Measurements from ENCODE around the gene KCTD11.

KCTD11 gene

DNA sequence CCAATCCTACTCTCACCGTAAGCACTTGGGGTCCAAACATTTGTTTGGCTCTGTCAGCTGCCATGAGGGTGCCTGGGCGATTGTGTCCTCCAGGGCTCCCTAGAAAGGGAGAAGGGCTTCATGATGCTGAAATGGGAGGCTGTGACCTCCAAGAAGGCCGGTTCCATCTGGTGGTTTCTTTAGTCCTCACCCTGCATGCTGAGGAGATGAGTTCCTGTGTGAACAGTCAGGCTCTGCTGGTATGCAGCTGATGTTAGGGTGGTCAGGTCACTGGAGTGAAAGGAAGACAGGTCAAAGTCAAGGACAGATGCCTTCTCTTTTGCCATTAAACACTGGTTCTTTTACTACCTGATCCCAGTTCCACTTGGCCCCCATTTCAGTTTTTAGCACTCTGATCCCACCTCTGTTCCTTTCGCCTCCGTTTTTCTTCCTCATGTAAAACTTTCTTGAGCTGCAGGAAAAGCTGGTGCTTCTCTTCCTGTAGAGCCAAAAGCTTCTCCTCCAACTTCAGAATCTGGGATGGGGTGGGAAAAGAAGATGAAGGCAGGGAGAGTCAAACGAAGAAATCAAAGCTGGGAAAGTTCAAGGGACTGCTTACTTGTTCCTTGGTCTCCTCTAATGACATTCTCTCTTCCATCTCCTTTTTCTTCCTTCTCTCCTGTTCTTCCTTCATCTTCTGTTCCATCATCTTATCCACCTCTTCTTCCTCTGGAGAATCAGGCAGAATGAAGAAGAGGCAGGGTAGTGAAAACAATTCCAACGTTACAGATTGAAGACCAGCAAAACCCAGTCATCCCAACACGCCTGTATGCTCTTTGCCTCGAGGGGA, 37.9 kb upstream of the KCTD11 start:
- ChIA-PET CTCF (interaction anchor here (1.0 to 4.2 kb wide), 7 partner anchors 8 to 41 kb away, joined by 3 to 32 read pairs (median 4); partner anchors contain the start of gene TMEM95), POLR2A (interaction anchor here (1.7 to 1.9 kb wide), 2 partner anchors 15 to 90 kb away, joined by 4 to 5 read pairs; partner anchors contain the start of genes NEURL4 and TMEM256)

DNA sequence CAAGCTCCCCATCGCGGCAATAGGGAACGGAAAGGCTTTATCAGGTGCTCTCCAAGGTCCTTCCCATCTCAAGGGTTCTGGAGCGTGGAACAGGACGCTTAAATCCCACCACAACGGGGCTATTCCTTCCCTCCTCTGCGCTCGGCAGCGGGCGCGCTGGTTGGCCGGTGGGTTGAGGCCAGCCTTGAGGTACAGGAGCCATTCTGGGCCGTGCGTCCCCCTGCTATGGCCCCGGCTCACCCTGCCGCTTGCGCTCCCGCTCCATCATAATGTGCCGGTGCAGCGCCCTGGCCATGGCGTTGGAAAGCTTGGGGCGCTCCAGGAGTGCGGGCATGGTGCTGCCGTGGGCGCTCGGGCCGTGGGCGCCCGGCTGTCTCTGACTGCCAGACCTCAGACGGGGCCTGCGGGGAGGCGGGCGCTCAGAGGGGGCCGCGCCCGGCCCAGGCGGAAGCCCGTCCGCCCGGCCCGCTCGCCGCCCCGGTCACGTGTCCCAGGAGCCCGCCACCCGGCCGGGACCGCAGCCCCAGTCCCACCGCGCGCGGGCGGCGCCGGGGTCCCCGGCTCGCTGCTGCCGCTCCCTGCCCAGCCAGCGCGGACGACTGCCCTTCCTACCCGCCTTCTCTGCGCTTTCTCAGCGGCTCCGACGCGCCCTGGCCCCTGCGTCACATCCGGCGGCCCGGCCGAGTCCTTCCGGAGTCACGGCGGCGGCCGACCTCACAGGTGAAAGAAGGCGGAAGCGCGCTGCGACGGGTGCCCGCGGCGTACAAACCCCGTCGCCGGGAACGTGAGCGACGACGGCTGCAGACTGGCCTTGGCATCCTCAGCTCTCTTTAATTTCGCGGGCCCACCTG, 37.0 kb upstream of the KCTD11 start, which contains the start of gene GPS2:
GPS2 (minus strand) TSS at position 642 of the 851 bp plus-strand sequence; CDS start at position 334, 308 bp downstream.
- TF ChIP-seq, protein P1, sequence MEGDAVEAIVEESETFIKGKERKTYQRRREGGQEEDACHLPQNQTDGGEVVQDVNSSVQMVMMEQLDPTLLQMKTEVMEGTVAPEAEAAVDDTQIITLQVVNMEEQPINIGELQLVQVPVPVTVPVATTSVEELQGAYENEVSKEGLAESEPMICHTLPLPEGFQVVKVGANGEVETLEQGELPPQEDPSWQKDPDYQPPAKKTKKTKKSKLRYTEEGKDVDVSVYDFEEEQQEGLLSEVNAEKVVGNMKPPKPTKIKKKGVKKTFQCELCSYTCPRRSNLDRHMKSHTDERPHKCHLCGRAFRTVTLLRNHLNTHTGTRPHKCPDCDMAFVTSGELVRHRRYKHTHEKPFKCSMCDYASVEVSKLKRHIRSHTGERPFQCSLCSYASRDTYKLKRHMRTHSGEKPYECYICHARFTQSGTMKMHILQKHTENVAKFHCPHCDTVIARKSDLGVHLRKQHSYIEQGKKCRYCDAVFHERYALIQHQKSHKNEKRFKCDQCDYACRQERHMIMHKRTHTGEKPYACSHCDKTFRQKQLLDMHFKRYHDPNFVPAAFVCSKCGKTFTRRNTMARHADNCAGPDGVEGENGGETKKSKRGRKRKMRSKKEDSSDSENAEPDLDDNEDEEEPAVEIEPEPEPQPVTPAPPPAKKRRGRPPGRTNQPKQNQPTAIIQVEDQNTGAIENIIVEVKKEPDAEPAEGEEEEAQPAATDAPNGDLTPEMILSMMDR (IDR thresholded peaks at IDR 0.05; ENCODE audit: control extremely low read depth, extremely low read depth, low read depth, missing control alignments): no peak
- ChIA-PET POLR2A (interaction anchor here (0.5 to 1.9 kb wide), 4 partner anchors 9 to 89 kb away, joined by 4 to 6 read pairs (median 4); partner anchors contain the start of genes NEURL4 and TMEM256), CTCF (interaction anchor here (1.1 to 4.2 kb wide), 4 partner anchors 10 to 19 kb away, joined by 3 to 32 read pairs (median 12); no protein-coding TSS in a partner anchor)
- peak; percentile 95 for DNase-seq (ENCODE audit: extremely low spot score)

More for the DNA sequence above, 37.9 kb upstream of the KCTD11 start:
- TF ChIP-seq, protein P1 (IDR thresholded peaks at IDR 0.05; ENCODE audit: control extremely low read depth, extremely low read depth, low read depth, missing control alignments): no peak
- DNase-seq (ENCODE audit: extremely low spot score): no peak

DNA sequence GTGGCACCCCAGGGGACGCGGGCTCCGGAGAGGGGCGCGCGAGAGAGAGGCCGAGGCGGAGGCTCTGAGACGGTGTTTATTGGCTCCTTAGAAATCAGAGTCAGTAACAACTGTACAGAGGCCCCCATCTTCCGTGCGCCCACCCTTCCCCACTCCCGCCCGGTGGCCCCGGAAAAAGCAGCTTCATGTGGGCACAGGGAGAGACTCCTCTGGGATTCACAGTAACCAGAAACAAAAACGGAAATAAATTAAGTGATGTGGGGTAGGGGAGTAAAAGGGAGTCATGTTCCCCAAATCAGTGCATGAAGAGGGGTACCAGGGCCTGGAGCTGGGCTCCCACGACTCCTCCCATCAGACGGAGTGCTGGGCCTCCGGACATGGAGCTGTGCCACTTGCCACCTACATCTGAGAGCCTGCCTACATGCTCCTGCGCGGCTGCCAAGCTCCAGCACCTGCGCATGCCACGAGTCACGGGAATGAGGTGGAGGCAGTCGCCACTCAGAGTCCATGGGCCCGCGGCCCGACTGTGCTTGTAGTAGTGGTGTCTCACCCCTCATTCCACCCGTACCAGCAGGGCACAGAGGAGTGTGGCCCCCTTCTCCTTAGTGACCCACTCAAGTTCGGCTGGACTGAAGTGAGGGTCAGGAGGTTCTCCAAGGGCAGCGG, 36.3 kb upstream of the KCTD11 start:
- ChIA-PET POLR2A (interaction anchor here (0.5 to 1.3 kb wide), 2 partner anchors 10 to 14 kb away, joined by 4 to 6 read pairs; partner anchors contain the start of gene NEURL4), CTCF (interaction anchor here (1.9 to 4.2 kb wide), 3 partner anchors 9 to 19 kb away, joined by 4 to 32 read pairs (median 19); no protein-coding TSS in a partner anchor)
- TF ChIP-seq, protein P1 (IDR thresholded peaks at IDR 0.05; ENCODE audit: control extremely low read depth, extremely low read depth, low read depth, missing control alignments): no peak
- no peak for DNase-seq (ENCODE audit: extremely low spot score)

DNA sequence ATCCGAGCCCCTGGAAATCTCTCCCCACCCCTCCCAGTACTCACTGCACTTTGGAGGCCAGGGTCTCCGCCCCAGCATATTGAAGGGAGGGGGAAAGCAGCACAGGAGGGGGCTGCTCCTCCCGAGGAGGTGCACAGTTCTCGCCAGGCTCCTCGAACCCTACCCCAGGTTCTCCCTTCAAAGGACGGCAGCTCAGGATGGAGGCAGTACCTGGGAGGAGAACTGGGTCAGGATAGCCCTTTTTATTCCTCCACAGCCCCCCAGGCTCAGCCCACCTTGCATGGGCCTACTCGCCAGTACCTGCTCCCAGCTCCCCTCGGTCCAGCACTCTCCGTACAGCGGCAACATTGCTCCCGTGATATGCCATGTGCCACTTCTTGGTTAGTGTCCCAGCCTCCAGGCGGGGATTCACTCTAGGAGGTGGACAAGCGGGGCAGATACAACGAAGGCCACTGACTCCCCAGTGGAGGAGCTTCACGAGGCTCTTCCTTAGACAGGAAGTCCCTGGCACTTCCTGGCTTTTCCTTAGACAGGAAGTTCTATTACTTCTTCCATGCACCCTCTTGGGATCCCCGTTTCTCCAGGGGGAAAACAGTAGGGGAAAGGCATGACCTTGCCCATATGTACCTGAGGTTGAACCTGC, 34.7 kb upstream of the KCTD11 start:
- no peak for DNase-seq (ENCODE audit: extremely low spot score)
- POLR2A ChIA-PET: interaction anchor here (0.7 kb wide), 1 partner anchor 13 kb away, joined by 3 read pairs; no protein-coding TSS in a partner anchor
- CTCF ChIA-PET: interaction anchor here (0.8 to 1.1 kb wide), 2 partner anchors 29 to 38 kb away, joined by 3 read pairs; partner anchors contain the start of gene TMEM95
- TF ChIP-seq, protein P1 (IDR thresholded peaks at IDR 0.05; ENCODE audit: control extremely low read depth, extremely low read depth, low read depth, missing control alignments): no peak

DNA sequence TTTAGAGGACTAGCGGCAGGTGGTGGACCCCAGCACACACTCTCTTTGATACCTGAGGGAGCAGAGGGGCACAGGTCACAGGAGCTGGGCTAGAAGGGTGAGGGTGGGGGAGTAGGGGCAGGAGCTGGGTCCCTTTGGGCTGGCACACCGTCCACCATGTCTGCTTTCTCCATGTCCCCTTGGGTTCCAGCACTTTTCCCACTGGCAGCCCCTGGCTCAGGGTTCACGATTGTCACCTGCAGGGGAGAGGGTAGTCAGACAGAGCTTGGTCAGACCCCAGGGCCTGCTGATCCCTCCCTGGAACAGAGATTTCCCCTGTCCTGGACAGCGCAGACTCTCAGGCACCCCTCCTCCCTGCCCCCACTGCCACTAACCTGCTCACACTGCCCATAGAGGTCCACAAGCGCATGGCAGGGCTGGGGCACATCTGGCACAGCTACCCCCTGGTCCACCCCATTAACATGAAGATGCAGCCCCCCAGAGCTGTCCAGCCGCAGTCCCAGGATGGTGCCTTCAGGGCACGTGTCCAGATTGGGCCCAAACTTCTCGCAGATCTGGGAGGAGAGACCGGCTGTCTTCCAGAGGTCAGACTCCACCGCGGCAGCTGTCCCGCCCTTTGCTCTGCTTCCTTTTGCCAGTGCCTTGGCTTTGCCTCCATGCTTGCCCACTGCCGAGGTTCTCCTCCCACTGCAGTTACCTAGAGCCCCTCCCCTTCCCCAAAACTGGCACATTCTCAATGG, 33.7 kb upstream of the KCTD11 start:
- ChIA-PET CTCF (interaction anchor here (0.8 kb wide), 1 partner anchor 37 kb away, joined by 3 read pairs; the partner anchor contains the start of gene TMEM95), POLR2A (interaction anchor here (0.5 kb wide), 1 partner anchor 255 kb away, joined by 3 read pairs; no protein-coding TSS in a partner anchor)
- TF ChIP-seq, protein P1 (IDR thresholded peaks at IDR 0.05; ENCODE audit: control extremely low read depth, extremely low read depth, low read depth, missing control alignments): no peak
- DNase-seq (ENCODE audit: extremely low spot score): no peak
